Lower leg skin (tissue), 4 donors: ENCODE measurements around the gene C9. TPM values are rescaled to one million over a fixed set of nuclear protein-coding genes. Genes with fewer than 3 reads are reported as not detected.
"Not testable (repeated sequence)": the region's sequence is repeated elsewhere in the genome, so short reads cannot be mapped to it uniquely, and the experiment has no call there.

Experiments used
- DNase-seq, 2 donors: peaks; one replicate each; pipeline ENCODE4 v3.0.0-alpha.2; 2019; ENCODE audit warnings: low spot score in 2 of 2
- H3K4me3 ChIP-seq: fragments of 200-600 bp; sonication (generic); 2 replicates; pipeline ENCODE4 v1.5.1; 2017; ENCODE audit warnings: mild to moderate bottlenecking, low read depth; ENCODE audit not compliant: poor library complexity, severe bottlenecking
- CTCF ChIP-seq, 3 donors: fragments of 450-650 bp; IDR thresholded peaks; one replicate each; pipeline ENCODE4 v1.5.1; 2016; ENCODE audit warnings: antibody characterized with exemption in 3 of 3, mild to moderate bottlenecking in 3 of 3, moderate library complexity in 2 of 3
- POLR2A ChIP-seq, 2 donors: fragments of 450-650 bp; IDR thresholded peaks; one replicate each; pipeline ENCODE4 v1.6.1; 2016 to 2017; ENCODE audit warnings: antibody characterized with exemption in 2 of 2, mild to moderate bottlenecking in 1 of 2, moderate library complexity in 1 of 2
- WGBS, 2 donors: methylation state at CpG; one replicate each; pipeline ENCODE4 v1.1.5; 2018; 5-methylcytosine and 5-hydroxymethylcytosine counted together
- intact Hi-C: fragments of 100-400 bp; cut with DNase I; formaldehyde crosslinking; loops from one replicate; pipeline ENCODE4 v1.15.0; 2023; ENCODE audit warnings: low total_unique reads
- total RNA-seq, 4 donors: library from RNA; depleted of rRNA; stranded (reverse); fragments of >200 nt; gene quantifications; one replicate each; pipeline ENCODE4 v1.1.0, GENCODE V29; 2016

Gene C9
- total RNA-seq, 4 donors from 2014 or later, result not detected

GRCh38 chr5:39352170-39352569, 12.1 kb downstream of the C9 start:
- TF ChIP-seq POLR2A (IDR thresholded peaks at IDR 0.05), result no peak
- intact Hi-C loops, result no loop called here
- 89 to 90% methylated on average over 2 of the region's 2 CpGs for whole genome bisulfite sequencing, 2 donors
- DNase-seq, result no peak
- no peak overlapping the region for H3K4me3 ChIP-seq

GRCh38 chr5:39349484-39349883, 14.8 kb downstream of the C9 start:
- 81 to 87% methylated on average over 4 of the region's 4 CpGs for WGBS, 2 donors
- H3K4me3 ChIP-seq, result no peak overlapping the region
- TF ChIP-seq CTCF (IDR thresholded peaks at IDR 0.05) (no peak), POLR2A (IDR thresholded peaks at IDR 0.05) (no peak)
- no peak for DNase-seq
- intact Hi-C loops, result no loop called here

- H3K4me3 ChIP-seq, result no peak overlapping the region
- intact Hi-C loops, result no loop called here
- no peak for DNase-seq
- 91 to 93% methylated on average over 1 of the region's 1 CpG for WGBS, 2 donors
- no peak for TF ChIP-seq CTCF (IDR thresholded peaks at IDR 0.05)
- no peak for TF ChIP-seq POLR2A (IDR thresholded peaks at IDR 0.05)
Observed at GRCh38 chr5:39342460-39342859, 21.8 kb downstream of the C9 start.

- H3K4me3 ChIP-seq, result no peak overlapping the region
- no peak for DNase-seq
- no peak for TF ChIP-seq POLR2A (IDR thresholded peaks at IDR 0.05)
- WGBS, 2 donors, result 83 to 85% methylated on average over 1 of the region's 1 CpG
- intact Hi-C loops, result no loop called here
Observed at GRCh38 chr5:39341896-39342295, 22.4 kb downstream of the C9 start.

- no peak for DNase-seq
- TF ChIP-seq POLR2A (IDR thresholded peaks at IDR 0.05) (no peak), CTCF (IDR thresholded peaks at IDR 0.05) (no peak)
- H3K4me3 ChIP-seq, result no peak overlapping the region
- intact Hi-C loops, result no loop called here
- 35 to 38% methylated on average over 1 of the region's 1 CpG for WGBS, 2 donors
Observed at GRCh38 chr5:39340506-39340905, 23.8 kb downstream of the C9 start.

GRCh38 chr5:39337252-39337915, 26.9 kb downstream of the C9 start:
- intact Hi-C loops, result no loop called here
- TF ChIP-seq CTCF (IDR thresholded peaks at IDR 0.05) (no peak), POLR2A (IDR thresholded peaks at IDR 0.05) (no peak)
- 33 to 60% methylated on average over 1 of the region's 1 CpG for WGBS, 2 donors
- DNase-seq, result no peak
- H3K4me3 ChIP-seq, result no peak overlapping the region

GRCh38 chr5:39334296-39334695, 30.0 kb downstream of the C9 start:
- intact Hi-C loops, DNase-seq, H3K4me3 ChIP-seq: not testable (repeated sequence)
- WGBS, 2 donors, result 86 to 94% methylated on average over 12 to 27 of the region's 27 CpGs
